Measurements from ENCODE around the gene YWHAB. TPM values are rescaled to one million over a fixed set of nuclear protein-coding genes. Genes with fewer than 3 reads are reported as not detected.

Gene YWHAB
- polyA plus RNA-seq, 10 donors = 90.6 to 127 (median 108) TPM

DNA sequence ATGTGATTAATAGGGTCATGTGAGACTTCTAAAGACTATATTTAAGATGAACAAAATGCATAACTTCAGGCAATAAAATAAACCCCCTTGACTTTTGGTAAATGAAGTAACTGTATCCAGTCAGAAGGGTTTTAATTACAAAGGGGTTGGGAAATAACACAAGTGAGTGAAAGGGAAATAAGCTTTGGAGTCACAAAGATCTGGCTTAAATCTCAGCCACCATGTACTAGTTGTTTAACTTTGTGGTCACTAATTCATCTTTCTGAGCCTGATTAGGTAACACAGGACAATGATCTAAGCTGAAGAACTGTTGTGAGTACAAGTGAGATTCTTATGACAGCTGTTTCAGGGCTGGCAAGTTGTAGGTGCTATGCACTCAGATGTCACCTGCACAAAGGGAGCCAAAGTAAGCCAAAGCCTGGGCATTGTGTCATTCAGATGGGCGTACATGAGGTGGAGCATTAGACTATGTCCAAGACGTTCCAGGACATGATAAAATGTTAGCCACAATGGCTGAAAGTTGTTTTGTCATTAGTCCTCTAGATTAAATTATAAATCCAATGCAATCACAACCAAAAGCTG, 60.9 kb downstream of the YWHAB start:
- DNase-seq = no peak

DNA sequence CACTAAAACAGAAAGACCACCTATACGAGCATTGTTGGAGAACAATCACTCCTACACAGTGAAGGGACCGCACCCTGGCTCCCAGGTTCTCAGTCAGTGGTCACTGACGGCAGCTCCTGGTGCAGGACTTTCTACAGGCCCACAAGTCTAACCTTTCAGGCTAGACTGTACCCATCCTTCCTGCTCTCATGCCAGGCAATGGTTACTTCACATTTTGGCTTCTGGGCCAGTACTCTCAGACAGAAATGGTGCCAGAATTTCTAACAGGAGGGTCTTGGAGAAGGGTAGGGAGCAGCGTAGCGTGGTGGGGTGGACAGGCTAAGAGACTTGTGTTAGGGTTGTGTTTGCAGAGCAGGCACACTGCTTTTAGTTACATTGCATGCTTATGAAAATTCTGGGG, 62.6 kb downstream of the YWHAB start:
- DNase-seq = no peak

DNA sequence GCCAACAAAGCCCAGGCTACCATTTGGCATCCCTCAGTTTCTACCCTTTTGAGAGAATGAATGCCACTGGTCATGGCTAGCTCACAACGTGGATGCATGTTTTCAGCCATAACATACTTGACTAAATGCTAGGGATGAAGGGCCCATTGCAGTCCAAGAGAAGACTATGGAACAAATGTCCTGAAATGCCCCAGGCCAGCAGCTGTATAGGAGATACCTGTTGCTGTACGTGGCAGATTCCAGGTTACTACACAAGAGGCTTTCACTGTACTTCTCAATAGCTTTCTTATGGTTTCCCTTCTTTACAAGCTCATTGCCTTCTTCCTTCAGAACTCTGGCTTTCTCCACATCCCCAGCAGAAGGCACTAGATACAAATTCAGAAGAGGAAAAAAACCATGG, 63.0 kb downstream of the YWHAB start:
- no peak for DNase-seq

DNA sequence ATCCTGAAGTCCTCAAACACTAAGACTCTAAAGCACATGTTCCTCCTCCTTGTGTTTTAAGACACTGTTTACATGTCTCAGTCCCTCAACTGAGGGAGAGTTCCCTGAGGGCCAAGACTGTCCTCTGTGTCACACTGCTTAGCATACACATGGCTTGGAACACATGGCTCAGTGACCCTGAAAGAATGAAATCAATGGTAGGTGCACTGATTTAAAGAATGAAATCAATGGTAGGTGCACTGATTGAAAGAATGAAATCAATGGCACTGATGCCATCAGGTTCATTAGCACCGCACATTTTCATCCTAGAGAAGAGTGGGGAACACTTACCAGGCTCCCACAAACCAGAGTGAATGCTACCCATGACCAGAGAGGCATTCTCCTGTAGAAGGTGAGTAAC, 64.9 kb downstream of the YWHAB start:
- no peak for DNase-seq

DNA sequence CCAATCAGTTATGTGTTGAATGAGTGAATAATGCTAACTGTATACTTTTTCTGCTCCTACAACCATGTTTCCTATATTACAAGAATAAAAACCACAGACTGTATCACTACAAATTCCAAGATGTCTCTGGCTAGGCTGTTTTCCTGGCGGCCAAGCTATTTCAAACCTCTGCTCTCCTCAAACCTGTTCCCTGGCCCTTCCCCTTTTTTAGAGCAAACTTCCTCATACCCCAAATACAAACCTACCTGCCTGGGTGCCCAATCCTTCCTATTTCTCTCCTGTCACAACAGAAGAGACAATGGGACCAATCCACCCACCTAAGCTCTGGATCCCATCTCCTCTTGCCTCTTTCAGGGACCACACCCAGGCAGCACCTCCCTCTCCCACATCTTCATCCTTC, 67.2 kb downstream of the YWHAB start:
- no peak for DNase-seq

DNA sequence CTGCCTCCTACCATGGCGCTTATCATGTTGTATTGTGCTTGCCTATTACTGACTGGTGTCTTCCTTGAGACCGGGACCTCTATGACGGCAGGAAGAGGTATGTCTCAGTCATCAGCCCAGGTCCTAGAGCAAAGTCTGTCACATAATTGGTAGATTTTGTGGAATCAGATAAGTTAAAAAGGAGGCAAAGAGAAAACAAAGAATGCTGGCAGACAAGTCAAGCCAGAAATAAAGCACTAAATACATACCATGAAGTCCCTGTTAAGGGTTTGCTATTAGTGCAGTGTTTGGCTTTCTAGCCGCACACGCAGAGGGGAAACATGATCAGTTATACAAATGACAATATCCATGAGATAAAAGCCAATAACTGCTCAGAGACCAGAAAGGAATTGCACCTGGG, 68.7 kb downstream of the YWHAB start:
- DNase-seq = no peak

DNA sequence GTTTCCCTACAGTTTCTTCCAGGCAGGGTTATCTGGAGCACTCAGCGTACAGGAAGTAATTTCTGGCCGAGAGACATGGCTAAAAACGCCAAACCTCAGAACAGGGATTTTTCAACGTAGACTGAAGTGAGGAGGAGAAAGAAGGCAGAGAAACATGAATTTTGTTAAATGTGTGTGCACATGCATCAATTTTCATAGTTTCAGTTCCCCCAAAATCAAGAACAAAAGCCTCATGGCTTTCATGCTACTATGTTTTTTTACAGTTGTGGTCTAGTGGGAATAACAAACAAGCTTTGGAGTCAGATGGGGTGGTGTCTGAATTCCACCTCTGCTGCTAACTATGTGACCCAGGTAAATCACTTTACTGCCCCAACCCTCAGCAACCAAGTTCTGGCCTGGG, 69.8 kb downstream of the YWHAB start:
- DNase-seq = no peak

DNA sequence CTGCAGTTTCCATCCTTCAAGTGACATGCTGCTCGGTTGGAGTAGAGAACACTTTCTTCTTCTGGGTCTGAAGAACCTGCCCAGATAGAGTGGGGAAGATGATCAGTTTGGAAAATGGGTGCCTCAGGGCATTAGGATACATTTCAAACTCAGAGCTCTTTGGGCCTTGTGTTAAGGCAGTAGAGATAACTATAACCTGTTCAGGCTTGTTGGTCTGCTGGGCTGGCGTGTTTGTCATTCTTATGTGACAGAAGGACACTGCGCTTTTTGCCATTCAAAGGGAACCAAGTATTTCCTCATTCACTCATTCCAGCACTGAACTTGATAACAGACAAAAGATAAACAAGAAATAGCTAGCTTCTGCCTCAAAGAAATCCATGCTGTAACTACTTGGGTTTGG, 70.9 kb downstream of the YWHAB start:
- no peak for DNase-seq

Other genes starting within 250 kb of the YWHAB start
- 1 to 10 TPM; 5.1 to 8.5 (median 7.2) TPM for gene ADA, start 234.0 kb upstream of the YWHAB start, polyA plus RNA-seq (ENCODE audit: insufficient read length in 10 of 10)
- gene CCN5, start 170.3 kb upstream of the YWHAB start, polyA plus RNA-seq (ENCODE audit: insufficient read length in 10 of 10) = under 1 TPM; 0.07 to 0.21 (median 0.13) TPM
- gene KCNK15, start 139.8 kb upstream of the YWHAB start, polyA plus RNA-seq (ENCODE audit: insufficient read length in 10 of 10) = under 1 TPM in 8 of 10 donors, not detected in 2; 0.09 to 0.37 (median 0.24) TPM
- 1 to 10 TPM; 5.7 to 9.7 (median 7.1) TPM for gene RIMS4, start 75.2 kb upstream of the YWHAB start, polyA plus RNA-seq (ENCODE audit: insufficient read length in 10 of 10)
- 10 to 100 TPM in 7 of 10 donors, 1 to 10 TPM in 3; 7.4 to 31.8 (median 13.0) TPM for gene PABPC1L, start 24.4 kb downstream of the YWHAB start, polyA plus RNA-seq (ENCODE audit: insufficient read length in 10 of 10)
- gene TOMM34, start 74.7 kb downstream of the YWHAB start, polyA plus RNA-seq (ENCODE audit: insufficient read length in 10 of 10) = 10 to 100 TPM; 12.2 to 18.8 (median 13.6) TPM
- gene STK4, start 80.8 kb downstream of the YWHAB start, polyA plus RNA-seq (ENCODE audit: insufficient read length in 10 of 10) = 10 to 100 TPM in 7 of 10 donors, 1 to 10 TPM in 3; 7.6 to 13.4 (median 11.5) TPM
- under 1 TPM in 9 of 10 donors, not detected in 1; 0.03 to 0.18 (median 0.07) TPM for gene KCNS1, start 215.4 kb downstream of the YWHAB start, polyA plus RNA-seq (ENCODE audit: insufficient read length in 10 of 10)
- gene WFDC5, start 229.5 kb downstream of the YWHAB start, polyA plus RNA-seq (ENCODE audit: insufficient read length in 10 of 10) = under 1 TPM in 2 of 10 donors, not detected in 8; 0.62 to 0.69 TPM
- gene WFDC12, start 238.8 kb downstream of the YWHAB start, polyA plus RNA-seq (ENCODE audit: insufficient read length in 10 of 10) = not detected